Cerebellar nuclear complex (tissue), 1 donor: ENCODE results near the gene MAMSTR.

Experiments used
- DNase-seq, 2 experiments: peaks; one replicate each; lab custom pipeline; 2025; lab: John Stamatoyannopoulos, UW

Gene MAMSTR

GRCh38 chr19:48746110-48746509 lies 26.6 kb upstream of the MAMSTR start:
- no peak for DNase-seq

- peak; percentile 61 to 70 for DNase-seq
These were observed 25.9 kb upstream of the MAMSTR start for GRCh38 chr19:48745208-48745995.

GRCh38 chr19:48742096-48742495 lies 22.6 kb upstream of the MAMSTR start:
- no peak for DNase-seq

- peak in 1 of 2 experiments; percentile 12 for DNase-seq
These were observed 21.8 kb upstream of the MAMSTR start for GRCh38 chr19:48741129-48741999.

GRCh38 chr19:48740164-48740972 lies 20.8 kb upstream of the MAMSTR start, which contains the start of gene RASIP1:
Gene RASIP1, minus strand, starts transcription at chr19:48740610. Its CDS starts 328 bp downstream, at chr19:48740282.
- DNase-seq, result no peak

GRCh38 chr19:48739404-48740163 lies 20.1 kb upstream of the MAMSTR start:
- DNase-seq, result no peak

- DNase-seq, result peak; percentile 70 to 79
These were observed 19.3 kb upstream of the MAMSTR start for GRCh38 chr19:48738557-48739403.

- no peak for DNase-seq
These were observed 18.0 kb upstream of the MAMSTR start for GRCh38 chr19:48737360-48737998.

- DNase-seq, result no peak
These were observed 15.6 kb upstream of the MAMSTR start for GRCh38 chr19:48735031-48735615.

- DNase-seq, result no peak
These were observed 15.1 kb upstream of the MAMSTR start for GRCh38 chr19:48734625-48735024.

- DNase-seq, result no peak
These were observed 11.9 kb upstream of the MAMSTR start for GRCh38 chr19:48731452-48731851.

GRCh38 chr19:48728911-48729664 lies 9.6 kb upstream of the MAMSTR start:
- DNase-seq, result no peak

- no peak for DNase-seq
These were observed 7.0 kb upstream of the MAMSTR start for GRCh38 chr19:48726556-48726955.

- DNase-seq, result no peak
These were observed 5.5 kb upstream of the MAMSTR start for GRCh38 chr19:48724796-48725753.

GRCh38 chr19:48722196-48722708 lies 2.7 kb upstream of the MAMSTR start:
- DNase-seq, result no peak

- peak; percentile 89 to 99 for DNase-seq
These were observed 1.2 kb upstream of the MAMSTR start for GRCh38 chr19:48720613-48721296.

GRCh38 chr19:48720251-48720612 lies 707 bp upstream of the MAMSTR start:
- DNase-seq, result no peak
